HG03196 (cell line): Measurements from ENCODE around the gene PTPRN2.

Experiments used
- ATAC-seq: cut with Tn5 transposase; IDR thresholded peaks from one replicate; pipeline ENCODE4 v1.9.1; 2021; ENCODE audit not compliant: unreplicated experiment

The PTPRN2 gene

GRCh38 chr7:158556721-158557440 is 30.7 kb downstream of the PTPRN2 start:
- no peak for ATAC-seq

- ATAC-seq: no peak
These were observed 32.5 kb downstream of the PTPRN2 start for GRCh38 chr7:158555034-158555520.

GRCh38 chr7:158550886-158551452 is 36.7 kb downstream of the PTPRN2 start:
- ATAC-seq: no peak

- ATAC-seq: no peak
These were observed 37.3 kb downstream of the PTPRN2 start for GRCh38 chr7:158550394-158550700.

- no peak for ATAC-seq
These were observed 37.8 kb downstream of the PTPRN2 start for GRCh38 chr7:158549616-158550393.

- no peak for ATAC-seq
These were observed 38.4 kb downstream of the PTPRN2 start for GRCh38 chr7:158549176-158549615.

GRCh38 chr7:158548726-158549125 is 38.9 kb downstream of the PTPRN2 start:
- no peak for ATAC-seq

GRCh38 chr7:158547817-158548216 is 39.8 kb downstream of the PTPRN2 start:
- ATAC-seq: no peak

GRCh38 chr7:158546626-158547025 is 41.0 kb downstream of the PTPRN2 start:
- ATAC-seq: no peak

- no peak for ATAC-seq
These were observed 41.4 kb downstream of the PTPRN2 start for GRCh38 chr7:158546214-158546613.

- no peak for ATAC-seq
These were observed 42.9 kb downstream of the PTPRN2 start for GRCh38 chr7:158544708-158545107.

GRCh38 chr7:158543840-158544239 is 43.8 kb downstream of the PTPRN2 start:
- no peak for ATAC-seq

- no peak for ATAC-seq
These were observed 44.7 kb downstream of the PTPRN2 start for GRCh38 chr7:158542651-158543566.

- ATAC-seq: no peak
These were observed 46.1 kb downstream of the PTPRN2 start for GRCh38 chr7:158541346-158542010.

- ATAC-seq: no peak
These were observed 47.9 kb downstream of the PTPRN2 start for GRCh38 chr7:158539711-158540146.

GRCh38 chr7:158538156-158538946 is 49.3 kb downstream of the PTPRN2 start:
- no peak for ATAC-seq

- ATAC-seq: no peak
These were observed 50.1 kb downstream of the PTPRN2 start for GRCh38 chr7:158537516-158537882.

- ATAC-seq: no peak
These were observed 50.6 kb downstream of the PTPRN2 start for GRCh38 chr7:158536871-158537515.

GRCh38 chr7:158535079-158535478 is 52.5 kb downstream of the PTPRN2 start:
- ATAC-seq: no peak
